GM04504 (cell line): Measurements from ENCODE around the gene EYA4.

Experiments
- DNase-seq: peaks from one replicate; pipeline ENCODE4 v3.0.0-alpha.2; 2012; ENCODE audit warnings: low read depth

The EYA4 gene

DNA sequence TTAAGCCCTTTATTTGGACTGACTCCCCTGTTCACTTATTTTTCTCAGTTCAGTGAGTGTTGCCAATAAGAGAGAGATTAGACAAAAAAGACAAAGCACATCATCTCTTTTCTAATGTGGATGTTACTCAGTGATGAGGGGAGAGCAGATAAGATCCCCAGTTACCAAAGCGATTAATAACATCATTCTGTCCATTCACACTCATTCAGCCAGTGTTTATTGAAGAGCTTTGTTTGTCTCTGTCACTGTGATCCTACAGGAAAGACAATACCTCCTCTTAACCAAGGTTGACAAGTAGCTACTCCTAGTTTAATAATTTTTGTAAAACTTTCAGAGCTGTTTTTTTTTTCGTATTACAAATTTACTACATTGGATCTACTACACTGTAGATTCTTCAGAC lies 163.0 kb downstream of the EYA4 start:
- DNase-seq = no peak

GRCh38 chr6:133404728-133405127 lies 163.6 kb downstream of the EYA4 start:
- no peak for DNase-seq

- DNase-seq = no peak
Observed at GRCh38 chr6:133407320-133408100, 166.4 kb downstream of the EYA4 start.

- DNase-seq = no peak
Observed at GRCh38 chr6:133408132-133408531, 167.0 kb downstream of the EYA4 start.

DNA sequence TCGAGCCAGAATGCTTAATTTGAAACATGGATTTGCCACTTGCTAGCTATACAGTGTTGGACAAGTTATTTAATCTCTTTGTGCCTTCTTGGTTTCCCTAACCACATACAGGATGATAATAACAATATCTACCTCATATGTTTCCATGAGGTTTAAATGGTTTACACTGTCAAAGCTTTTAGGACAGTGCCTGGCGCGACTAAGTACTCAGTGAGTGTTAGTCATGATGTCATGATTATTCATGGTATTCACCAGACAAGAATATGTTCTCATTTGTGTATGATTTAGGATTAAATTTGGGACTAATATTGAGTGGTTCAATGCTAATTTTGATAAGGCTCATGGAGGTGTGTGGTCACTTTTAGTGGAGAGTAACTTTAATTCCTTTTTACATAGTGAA lies 167.4 kb downstream of the EYA4 start:
- DNase-seq = no peak

- DNase-seq = no peak
Observed at GRCh38 chr6:133410638-133411435, 169.7 kb downstream of the EYA4 start.

GRCh38 chr6:133411757-133412156 lies 170.6 kb downstream of the EYA4 start:
- DNase-seq = no peak

DNA sequence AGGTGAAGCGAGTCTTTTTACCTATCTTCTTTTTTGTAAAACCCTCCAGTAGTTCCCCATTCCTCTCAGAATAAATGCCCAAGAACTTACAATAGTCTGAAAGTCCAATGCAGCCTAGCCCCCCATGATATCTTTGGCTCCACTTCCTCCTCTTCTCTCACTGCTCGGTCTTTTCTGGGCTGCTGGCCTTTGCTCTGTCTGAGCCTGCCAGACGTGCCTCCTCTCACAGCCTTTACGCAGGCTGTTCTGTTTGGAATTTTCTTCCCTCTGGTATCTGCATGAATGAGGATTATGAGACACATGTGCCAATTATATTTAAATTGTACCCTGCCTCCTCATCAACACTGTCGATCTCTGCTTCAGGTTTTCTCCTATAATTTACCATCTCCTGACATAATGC lies 174.1 kb downstream of the EYA4 start:
- DNase-seq = no peak

DNA sequence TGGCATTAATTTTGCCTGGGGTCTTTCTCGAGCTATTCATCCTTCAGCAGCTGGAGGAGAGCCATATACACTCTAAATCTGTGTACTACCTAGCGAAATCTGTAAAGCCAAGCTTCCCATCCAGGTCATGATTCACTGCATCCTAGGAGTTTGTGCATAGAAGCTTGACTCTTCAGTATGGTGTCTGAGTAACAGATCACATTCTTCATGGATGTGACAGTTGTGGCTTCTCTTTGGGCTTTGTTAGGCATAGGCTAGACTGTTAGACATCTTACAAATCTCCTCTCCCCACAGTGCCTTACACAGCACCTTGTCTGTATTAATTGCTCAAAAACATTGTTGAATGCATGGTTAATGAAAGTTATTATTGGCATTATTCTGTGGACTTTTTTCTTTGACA lies 177.0 kb downstream of the EYA4 start:
- DNase-seq = no peak

GRCh38 chr6:133423242-133423641 lies 182.1 kb downstream of the EYA4 start:
- DNase-seq = no peak

- no peak for DNase-seq
Observed at GRCh38 chr6:133424359-133424758, 183.2 kb downstream of the EYA4 start.

- DNase-seq = no peak
Observed at GRCh38 chr6:133426038-133426437, 184.9 kb downstream of the EYA4 start.

DNA sequence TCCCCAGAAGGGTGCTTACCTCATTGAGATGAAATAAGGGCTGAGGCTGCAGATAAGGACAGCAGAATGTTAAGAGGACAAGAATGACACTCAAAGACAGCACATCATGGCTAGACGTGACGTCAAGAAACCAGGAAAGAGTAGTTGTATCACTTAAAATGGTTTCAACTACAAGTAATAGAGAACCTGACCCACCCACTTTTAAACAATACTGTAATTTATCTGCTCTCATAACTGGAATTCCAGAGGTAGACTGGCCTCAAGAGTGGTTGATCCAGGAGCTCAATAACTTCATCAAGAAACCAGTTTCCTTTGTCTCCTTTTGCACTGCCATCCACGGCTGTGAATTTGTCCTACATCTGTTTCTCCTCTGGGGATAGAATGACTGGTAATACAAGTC lies 187.1 kb downstream of the EYA4 start:
- no peak for DNase-seq

DNA sequence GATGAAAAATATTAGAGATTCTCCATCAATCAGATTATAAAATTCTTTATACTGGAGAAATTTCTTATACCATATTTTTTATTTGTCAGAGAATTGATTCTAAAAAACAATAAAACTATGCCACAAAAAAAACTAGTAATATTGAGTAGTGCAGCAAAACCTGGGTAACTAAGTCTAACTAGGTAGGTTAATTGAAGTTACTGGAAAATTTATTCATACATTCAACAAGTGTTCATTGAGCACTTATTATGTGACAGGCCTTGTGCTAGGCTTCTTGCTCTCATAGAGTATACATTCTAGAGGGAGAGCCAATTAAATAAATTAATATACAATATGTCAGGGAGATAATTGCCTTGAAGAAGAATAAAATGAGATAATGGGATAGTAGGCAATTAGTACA lies 189.4 kb downstream of the EYA4 start:
- DNase-seq = no peak

DNA sequence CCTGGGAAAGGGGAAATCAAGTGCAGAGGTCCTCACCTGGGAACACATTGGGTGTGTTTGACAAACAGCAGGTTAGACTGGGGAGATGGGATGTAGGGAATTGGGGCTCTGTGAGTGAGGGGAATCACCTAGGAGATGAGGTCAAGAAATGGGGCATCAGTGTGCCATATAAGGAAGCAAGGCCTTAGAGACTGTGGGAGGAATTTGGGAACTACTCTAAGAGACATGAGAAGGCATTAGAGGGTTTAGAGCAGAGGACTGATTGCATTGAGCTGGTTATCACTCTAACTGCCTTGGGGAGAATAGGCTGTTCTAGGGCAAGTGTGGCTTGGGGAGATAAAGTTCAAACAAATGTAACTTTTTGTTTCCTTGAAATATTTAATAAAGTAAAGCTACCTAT lies 189.9 kb downstream of the EYA4 start:
- DNase-seq = no peak

DNA sequence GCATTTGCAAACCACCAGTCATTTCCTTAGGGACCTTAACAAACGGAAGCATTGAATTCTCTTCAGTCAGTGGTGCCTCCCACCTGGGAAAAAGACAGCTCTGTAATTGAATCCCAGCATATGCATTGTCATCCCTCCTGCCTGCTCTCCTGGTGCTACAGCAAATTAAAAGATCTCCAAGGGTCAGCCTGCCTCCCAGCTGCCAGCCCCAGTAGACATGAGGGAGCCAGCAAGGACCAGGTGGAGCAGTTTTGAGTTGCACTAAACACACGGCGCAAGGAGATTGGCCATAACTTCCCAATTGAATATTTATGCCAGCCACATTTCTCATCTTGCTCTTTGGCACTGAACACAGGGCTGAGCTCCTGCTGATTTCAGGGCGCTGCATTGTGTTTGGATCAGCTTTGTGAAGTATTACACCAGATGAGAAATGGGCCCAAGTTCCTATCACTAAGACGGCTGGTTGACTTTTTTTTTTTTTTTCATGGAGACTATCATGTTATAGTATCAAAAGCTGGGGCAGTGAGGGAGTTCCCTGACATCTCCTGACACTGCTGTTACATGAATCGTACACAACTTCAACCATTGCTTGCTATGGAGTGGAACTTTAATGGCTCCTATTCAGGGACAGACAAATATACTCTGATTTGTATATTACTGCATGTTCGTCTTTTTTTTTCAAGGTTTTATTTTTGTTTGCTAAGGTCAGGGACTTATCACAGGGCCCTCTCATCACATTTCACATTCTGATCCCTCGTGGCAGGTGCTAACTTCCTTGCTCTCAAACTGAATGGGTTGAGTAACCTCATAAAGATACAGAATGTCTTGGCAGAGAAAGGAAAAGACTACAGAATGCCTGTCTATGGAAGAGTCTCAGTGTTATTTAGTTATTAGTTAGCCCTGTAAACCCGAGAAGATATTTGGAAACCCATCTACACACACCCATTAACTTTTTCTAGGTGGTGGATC lies 191.1 kb downstream of the EYA4 start:
- DNase-seq = no peak

DNA sequence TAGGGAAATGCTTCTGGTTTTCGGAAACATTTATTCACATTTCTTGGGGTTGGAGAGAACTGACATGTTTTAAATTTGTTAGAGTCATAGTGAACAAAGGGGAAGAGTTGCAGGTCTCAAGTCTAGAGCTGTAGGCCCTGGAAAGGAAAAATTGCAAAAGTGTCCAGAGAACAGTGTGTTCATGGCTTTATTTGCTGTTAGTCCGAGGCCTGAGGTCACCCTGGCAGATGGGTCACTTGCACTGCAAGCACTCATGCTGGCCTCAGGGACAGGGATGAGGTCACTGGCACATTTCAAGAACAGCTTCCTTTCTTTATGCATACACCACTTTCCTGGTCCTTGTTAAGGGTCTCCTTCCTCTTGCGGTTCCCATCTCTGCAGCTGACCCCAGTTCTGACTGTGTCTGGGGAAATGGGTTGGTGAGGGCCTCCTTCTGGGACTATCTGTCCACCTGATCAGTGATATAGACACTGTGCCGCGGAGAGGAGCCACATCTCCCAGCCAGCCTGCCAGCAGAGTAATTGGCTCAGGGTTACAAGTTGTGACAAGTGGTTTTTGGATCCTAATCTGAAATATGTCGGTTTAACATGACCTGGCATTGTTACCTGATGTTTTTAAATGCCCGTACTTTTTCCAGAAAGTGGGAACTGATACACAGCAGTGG lies 194.0 kb downstream of the EYA4 start:
- DNase-seq = no peak

DNA sequence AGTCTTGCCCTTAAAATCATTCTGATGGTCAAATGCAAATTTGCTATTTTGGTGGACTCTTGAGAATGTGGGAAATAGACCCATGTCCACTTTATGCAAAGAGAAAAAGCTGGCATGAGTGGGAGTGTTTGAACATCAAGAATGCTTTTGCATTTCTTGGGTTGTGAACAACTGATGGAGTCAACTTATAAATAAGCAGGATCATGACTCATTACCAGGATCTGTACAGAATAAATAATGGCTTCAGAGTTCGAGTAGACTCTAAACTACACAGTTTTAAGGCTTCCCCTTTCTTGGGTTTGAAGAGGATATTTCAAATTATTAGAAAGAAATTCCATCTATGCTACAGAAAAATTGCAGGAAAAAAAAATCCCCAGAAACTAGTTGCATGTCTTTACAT lies 195.5 kb downstream of the EYA4 start:
- DNase-seq = no peak

- no peak for DNase-seq
Observed at GRCh38 chr6:133441491-133441890, 200.3 kb downstream of the EYA4 start.

- no peak for DNase-seq
Observed at GRCh38 chr6:133446789-133447188, 205.6 kb downstream of the EYA4 start.

DNA sequence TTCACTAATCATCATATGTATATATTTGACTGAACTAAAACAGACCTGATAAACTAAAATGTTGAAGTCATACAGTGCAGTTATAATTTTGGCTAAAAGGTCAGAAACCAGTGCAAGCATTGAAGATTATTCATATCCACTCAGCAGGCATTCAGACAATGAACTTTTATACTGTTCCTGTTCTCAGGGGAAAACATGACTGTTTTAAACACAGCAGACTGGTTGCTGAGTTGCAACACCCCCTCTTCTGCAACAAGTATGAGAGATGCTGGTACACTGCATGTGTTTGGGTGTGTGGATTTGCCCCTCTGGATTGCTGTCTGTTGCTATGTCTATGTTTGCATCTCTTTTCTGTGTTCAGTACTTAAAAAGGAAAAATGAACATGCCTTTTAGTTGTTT lies 206.8 kb downstream of the EYA4 start:
- no peak for DNase-seq

DNA sequence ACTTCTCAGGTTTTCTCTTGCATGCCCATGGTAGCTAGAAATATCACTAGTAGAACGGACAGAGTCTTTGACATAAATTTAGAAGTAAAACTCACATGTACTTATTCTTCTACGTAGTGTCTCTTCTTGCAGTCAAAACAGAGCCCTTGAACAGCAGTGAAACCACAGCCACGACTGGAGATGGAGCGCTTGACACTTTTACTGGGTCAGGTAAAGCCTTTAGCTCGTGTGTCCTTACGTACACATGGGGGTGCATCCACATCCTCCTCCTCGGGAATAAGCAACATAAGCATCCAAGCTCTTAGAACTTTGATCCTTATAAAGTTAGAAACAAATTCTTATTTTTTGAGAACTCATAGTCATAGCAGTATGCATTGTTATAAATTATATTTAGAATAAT lies 215.3 kb downstream of the EYA4 start:
- no peak for DNase-seq
